SK-N-MC (cell line): ENCODE results near the gene B3GAT2.

ENCODE experiments used
- EZH2 ChIP-seq: fragments of 200-600 bp; sonication (generic); IDR thresholded peaks from one replicate; pipeline ENCODE4 v1.6.1; 2017; ENCODE audit warnings: antibody characterized with exemption
- POLR2AphosphoS5 ChIP-seq: IDR thresholded peaks from 2 replicates; pipeline ENCODE4 v1.6.1; 2012; ENCODE audit warnings: mild to moderate bottlenecking, low read depth, low read length, borderline replicate concordance

GRCh38 chr6:70973604-70974003 lies 16.7 kb upstream of the B3GAT2 start:
- TF ChIP-seq EZH2 (no peak), POLR2AphosphoS5 (no peak)
